DMS53 (cell line): ENCODE results near the gene CHRNB4.

Source experiments
- DNase-seq: peaks from one replicate; lab custom pipeline; 2025; lab: John Stamatoyannopoulos, UW

Gene CHRNB4

DNA sequence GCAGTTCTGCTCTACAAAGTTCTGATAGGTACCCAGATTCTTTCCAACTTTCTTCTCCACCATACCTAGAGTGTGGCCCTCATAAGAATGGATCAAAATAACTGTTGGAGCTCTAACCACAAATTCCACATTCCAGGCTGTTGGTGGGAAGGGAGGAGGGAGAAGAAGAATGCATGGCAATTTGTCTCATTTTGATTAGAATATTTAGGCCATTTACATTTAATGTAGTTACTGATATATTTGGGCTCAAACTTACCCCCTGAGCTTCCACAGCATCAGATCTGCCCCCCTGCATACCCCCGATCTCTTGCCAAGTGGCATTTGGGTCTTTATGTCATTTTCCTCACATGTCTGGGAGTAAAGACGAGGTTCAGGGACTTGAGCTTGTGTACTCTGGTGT is 7.7 kb downstream of the CHRNB4 start:
- no peak for DNase-seq

DNA sequence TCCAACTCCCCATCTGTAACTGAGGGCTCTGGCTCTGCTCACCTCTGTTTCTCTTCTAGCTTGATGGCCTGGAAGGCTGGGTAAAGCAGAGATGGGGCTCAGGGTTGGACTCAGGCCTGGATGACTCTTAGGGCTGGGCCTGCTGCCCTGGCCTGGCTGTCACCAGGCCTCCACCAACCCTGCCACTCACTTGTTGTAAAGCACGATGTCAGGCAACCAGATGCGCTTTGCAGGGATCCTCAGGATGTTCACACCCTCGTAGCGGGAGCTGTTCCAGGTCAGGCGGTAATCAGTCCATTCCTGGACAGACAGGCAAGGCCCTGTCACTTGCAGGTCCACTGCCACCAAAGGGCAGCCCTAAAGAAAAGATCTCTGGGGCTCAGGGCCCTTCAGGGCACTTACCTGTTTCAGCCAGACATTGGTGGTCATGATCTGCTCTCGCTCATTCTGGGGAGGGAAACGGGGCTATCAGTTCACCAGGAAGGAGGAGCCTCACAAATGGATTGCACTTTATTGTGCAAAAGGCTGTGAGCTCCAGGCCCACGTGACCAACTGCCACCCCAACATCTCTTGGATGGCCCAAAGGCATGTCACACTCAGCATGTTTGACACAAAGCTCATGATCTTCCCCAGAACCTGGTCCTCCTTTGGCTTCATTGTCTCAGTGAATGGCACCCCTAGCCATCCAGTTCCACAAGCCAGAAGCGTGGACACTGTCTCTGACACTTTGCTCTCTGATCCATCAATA is 9.9 kb downstream of the CHRNB4 start:
- DNase-seq: no peak

DNA sequence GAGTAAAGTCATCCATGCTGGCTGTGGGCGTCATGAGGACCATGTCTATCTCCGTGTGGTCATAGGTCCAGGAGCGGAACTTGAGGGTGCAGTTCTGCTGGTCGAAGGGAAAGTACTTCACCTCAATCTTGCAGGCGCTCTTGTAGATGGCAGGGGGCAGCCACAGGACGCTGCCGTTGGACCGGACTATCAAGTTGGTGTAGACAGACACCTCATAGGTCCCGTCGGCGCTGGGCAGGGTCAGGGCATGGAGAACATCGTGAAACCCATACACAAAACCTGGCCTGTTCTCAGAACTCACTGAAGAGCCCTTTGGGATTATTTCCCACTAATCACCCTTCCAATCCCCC is 11.3 kb downstream of the CHRNB4 start:
- DNase-seq: no peak

DNA sequence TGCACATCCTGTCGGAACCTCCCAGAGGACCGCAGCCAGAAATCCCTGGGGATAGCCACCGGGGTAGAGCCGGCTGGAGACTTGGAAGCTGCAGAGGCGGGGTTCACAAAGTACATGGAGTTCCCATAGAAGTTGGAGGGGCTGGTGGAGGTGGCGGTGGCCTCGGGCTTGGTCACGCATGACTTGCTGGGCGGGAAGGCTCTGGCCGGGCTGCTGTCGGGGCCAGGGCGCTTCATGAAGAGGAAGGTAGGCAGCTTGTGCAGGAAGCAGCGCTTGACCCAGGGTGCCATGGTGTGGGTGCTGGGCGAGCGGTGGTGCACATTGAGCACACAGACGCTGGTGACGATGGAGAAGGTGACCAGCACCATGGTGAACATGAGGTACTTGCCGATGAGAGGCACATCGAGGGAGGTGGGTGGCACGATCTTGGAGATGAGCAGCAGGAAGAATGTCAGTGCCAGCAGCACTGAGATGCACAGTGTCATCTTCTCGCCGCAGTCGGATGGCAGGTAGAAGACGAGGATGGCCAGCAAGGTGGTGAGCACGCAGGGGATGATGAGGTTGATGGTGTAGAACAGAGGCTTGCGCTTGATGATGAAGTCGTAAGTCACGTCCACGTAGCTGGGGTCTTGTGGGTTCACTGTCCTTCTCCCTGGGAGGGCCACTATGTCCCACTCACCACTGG is 11.8 kb downstream of the CHRNB4 start:
- DNase-seq: no peak

DNA sequence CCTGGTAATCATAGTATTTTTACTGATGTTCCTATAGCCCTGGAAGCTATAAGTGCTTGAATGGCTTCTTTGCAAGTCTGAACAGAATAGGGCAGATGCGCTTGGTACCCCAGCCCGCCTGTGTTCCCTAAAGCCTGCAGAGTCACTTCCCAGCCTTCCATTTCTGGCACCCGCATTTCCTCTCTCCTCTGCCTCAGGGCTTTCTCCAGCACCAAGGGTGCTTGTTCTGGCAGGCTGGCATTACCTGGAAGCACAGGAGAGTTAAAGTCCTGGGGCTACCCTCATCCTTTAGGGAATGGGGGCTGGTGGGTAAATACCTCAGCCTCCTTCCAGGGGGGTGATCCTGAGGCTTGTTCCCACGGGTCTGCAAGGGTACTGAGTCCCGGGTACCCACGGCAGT is 12.8 kb downstream of the CHRNB4 start:
- DNase-seq: no peak

DNA sequence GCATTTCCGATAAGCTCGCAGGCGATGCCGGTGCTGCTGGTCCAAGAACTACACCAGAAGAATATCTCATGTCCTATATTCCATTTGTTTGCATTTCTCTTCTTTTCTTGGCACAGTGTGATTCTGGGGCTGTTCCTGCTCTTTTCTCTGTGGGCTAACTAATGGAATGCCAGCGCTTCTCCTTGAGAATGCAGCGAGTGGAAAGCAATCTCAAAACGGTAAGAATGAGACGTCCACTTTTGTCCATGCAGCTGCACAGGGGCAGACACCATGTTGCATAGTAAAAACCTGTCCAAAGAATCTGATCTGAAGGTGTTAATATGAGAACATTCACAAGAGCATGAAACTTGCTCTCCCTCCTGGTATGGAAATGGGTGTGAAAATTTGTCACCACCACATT is 13.7 kb downstream of the CHRNB4 start:
- DNase-seq: no peak

DNA sequence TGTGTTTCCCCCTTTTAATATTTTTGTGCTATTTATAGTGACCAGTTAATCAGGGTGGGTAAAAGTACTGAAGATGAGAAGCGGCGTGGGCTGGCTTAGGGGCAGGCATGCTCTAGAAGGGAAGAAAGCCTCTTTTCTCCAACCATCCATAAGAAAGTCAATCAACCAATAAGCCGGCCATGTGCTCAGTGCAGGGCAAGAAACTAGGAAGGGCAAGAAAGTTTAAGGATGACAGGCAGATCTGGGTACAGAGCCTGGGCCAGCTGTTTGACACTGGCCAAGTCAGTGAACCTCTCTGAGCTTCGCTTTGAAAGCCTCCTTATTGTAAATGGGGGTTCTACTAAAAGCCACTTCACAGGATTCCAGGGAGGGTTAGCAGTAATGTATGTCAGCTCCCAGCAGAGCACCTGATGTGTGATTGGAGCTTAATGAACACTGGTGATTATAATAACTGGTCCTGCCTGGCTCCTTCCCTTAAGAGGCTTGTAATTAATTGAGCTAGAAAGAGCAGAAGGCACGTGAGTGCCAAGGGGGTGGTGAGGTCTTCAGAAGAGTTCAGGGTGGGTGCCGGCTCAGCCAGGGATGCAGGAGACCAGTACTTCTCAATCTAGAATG is 14.5 kb downstream of the CHRNB4 start:
- no peak for DNase-seq

DNA sequence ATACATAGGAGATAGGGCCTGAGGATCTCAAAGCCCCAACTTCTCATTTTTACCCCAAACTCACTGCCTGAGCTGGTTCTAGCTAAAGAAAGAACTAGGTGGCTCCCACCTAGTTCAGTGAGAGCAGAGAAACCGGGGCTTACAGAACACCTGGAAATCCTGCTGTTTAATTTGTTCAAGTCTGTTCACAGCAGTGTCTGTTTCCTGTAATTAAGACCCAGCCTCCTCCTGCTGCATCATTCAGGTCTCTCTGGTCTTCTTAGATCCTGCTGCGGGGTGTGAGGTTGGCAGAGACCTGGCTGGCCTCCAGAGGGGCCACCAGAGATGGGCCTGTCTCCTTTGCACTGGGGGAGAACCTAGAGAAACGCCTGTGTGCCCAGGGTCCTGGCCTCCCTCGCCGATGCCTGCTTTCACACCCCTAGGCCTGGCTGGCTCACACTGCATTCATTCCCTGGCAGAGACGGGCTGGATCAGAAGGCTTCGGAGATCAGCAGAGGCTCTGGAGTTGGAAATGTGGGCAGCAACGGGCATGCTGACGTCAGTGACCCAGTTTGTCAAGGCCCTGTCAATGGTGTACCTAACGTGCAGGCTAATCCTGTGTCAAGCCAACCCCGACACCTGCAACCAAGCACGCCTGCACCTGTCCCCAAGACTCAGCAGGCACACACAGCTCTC is 15.3 kb downstream of the CHRNB4 start:
- DNase-seq: peak; percentile 96

DNA sequence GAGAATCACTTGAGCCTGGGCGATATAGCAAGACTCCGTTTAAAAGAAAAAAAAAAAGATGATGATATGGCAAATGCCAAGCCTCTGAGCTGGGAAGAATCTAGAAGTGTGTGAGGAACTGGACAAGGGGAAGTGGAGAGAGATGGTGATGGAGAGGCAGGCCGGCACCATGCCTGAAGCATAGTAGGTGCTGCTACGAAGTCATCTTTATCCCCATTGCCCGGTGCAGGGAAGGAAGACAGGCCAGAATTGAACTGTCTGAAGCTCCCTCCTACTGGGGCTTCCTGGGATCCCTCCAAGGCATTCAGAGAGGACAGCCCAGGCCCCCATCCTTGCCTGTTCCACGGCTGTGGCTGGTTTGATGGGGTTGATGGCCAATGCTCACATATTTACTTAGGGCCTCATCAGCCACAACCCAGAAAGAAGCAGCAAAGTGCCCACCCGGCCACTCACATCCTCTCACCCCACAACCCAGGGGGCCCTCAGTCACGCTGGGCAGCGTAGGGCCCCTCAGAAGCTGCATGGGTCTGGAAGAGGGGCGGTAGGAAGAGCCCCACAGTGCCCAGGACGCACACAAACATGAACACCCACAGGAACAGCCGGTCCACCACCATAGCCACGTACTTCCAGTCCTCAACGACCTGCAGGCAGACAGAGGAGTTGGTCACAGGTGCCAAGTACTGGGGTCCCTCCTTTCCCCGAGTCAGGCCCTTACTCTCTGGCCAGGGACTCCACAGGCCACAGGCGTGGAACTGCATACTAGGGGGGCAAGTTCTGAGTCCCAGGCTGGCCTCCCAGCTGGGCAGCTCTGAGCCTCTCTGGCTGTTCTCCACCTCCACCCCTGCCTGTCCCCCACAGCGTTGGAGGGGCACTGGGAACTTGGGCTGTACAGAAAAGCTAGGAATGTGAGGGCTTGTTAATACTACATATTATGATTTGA is 16.1 kb downstream of the CHRNB4 start:
- DNase-seq: peak; percentile 37

DNA sequence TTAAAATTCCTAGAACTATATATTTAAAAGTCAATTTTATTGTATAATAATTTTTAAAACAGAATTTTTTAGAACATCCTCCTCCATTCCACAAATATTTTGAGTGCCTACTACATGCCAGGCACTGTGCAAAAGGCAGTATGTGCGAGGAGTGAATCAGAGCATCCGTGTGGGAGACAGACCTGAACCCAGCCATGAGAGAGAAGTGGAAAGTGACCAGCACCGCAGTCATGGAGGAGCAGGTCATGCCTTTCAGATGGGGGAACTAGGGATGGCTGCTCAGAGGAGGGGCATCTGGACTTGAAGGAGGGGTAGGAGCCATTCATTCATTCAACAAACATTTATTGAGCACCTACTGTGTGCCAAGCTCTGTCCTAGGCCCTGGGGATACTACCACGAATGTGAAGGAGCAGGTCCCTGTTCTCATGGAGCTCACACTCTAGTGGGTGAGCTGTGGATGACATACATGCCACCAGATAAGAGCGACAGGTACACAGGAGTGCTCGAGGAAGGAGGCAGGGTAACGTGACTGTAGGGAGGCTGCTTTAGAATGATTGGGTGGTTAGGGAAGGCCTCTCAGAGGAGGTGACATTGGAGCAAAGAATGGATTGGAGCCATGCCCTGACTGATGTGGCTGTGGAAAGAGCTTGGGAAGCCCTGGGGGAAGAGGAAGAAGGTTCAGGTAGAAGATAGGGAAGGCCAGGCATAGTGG is 17.1 kb downstream of the CHRNB4 start:
- DNase-seq: no peak

DNA sequence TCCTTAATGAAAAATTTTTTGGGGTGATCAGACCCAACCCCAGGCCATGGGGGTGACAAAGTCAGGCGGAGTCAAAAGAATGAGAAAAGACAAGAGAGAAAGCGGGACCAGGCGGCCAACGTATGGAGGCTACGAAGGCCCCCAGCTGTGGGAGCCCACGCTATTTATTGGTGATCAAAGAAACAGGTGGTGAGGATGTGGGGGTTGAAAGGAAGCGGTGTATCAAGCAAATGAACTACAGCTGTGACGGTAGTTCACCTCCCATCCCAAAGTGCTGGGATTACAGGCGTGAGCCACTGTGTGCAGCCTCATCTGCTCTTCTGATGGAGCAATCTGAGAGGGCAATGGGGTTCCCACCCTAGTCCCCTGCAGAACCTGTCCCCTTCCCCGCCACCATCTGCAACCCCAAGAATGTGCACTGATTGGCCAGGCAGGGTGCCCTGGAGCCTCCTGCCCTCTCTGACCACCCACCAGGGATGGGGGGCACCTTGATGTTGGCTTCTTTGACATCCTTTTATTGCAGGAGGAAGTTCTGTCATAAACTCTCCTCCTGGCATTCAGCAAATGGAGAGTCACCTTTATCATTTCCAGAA is 19.1 kb downstream of the CHRNB4 start:
- DNase-seq: no peak

DNA sequence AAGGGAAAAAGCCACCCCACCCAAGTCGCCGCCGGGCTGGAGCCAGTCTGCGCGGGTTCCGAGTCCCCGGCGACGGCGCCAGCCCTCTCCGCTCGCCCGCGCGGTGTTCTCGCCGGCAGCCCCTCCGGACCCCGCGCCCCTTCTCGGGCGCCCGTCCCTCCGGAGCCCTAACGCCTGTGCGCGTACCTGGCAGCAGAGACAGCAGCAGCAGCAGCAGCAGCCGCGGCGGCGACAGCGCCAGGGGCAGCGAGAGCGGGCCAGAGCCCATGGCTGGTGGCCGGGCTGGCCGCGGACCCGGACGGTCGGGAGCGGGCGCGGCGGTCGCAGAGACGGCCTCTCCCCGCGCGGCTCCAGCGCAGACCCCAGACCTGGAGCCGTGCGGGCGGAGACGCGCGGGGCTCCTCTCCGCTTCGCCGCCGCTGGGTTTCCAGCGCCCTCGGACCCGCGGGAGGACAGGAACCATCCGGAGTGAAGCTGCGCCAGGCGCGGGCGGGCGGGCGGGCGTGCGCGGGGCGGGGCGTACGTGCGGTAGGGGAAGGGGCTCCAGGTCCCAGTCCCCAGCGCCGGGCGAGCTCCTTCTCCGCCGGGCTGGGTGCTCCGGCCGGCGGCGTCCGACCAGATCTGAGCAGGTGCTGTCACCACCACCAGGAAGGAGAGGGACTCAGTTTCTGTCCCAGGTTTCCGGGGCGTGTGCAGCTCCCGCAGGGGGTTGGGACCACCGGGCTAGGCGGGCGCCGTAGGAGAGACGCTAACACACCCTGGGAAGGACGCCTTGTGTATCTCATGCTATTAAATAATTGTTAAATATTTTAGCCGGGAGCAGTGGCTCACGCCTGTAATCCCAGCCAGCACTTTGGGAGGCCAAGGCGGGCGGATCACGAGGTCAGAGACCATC is 20.2 kb downstream of the CHRNB4 start, which contains the start of gene CHRNA3:
Gene CHRNA3 (minus strand): TSS at position 470 of the 895 bp plus-strand sequence. CDS start 202 bp downstream, at position 268.
- DNase-seq: peak; percentile 54

DNA sequence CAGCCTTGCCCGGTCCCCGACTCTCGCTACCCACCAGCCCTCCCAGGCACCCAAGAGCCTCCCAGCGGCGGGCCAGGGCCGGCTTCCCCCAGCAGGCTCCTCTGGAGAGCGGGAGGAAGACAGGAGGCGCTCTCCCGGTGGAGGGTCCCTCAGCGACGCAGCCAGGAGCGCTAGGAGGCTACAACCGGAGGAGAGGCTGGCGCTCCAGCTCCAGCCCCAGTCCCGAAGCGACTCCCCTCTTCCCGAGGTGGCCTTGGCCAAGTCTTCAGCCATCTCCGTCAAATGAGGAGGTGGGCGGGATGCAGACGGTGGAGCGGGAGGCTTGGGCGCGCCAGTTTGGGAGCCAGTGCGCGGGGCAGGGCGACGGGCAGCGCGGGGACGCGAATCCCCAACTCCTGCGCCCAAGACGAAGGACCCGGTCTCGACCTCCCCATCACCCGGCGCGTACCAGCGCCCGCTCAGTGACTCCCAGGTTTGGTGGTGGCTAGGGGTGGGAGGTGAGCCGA is 20.9 kb downstream of the CHRNB4 start:
- DNase-seq: peak; percentile 57

DNA sequence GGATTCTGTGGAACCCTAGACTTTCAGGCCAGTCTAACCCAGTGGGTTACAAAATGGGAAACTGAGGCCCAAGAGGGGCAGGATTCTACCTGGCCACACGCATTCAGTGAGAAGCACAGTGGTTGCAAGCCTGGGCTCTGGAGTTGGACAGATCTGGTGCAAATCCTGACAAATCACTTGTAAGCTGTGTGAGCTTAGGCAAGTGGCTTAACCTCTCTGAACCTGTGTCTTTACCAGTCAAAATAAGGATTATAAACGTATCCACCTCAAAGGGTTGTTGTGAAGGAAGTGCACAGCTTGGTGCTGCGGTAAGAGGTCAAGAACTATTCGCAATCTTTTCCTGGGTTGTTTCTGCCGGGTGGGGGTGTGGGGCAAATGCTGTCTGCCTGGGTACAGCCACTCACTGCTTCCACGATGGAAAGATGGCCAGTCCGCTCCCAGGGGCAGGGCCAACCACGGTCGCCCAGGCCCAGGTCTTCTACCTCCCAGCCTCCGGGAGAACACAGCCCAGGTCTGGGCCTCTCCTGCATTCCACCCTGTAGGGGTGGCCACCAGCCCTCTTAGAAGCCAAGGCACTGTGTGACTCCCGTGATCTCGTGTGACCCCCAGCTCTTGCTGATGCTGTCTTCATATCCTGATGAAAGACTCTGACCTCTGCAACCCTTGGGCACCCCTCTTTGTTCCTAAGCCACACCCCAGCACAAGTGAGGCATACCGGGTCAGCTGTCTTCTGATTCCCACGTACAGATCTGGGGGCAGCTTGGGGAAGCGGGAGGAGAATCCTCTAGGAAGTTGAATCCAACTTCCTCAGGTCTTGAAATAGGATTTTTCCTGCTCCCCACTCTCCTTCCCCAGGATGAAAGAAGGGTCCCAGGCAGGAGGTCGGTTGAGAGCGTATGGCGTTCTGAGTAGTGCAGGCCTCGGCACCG is 21.7 kb downstream of the CHRNB4 start:
- peak; percentile 33 for DNase-seq

DNA sequence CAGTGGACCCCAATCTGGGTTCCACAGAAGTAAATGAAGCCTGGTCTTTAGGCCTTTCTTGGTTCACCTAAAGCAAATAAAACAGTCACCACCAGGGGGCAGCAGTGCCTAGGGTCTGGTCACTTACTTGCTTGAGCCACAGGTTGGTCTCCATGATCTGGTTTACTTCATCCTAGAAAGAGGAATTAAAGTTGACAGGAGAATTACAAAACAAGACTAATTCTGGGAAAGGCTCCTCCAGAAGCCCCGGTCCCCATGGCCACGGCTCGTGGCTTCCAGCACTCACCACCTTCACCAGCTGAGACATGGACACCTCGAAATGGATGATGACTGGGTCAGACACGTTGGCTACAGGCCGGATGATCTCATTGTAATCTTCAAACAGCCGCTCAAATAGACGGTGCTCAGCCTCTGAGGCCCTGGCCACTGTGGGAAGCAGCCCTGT is 22.5 kb downstream of the CHRNB4 start:
- peak; percentile 86 for DNase-seq

DNA sequence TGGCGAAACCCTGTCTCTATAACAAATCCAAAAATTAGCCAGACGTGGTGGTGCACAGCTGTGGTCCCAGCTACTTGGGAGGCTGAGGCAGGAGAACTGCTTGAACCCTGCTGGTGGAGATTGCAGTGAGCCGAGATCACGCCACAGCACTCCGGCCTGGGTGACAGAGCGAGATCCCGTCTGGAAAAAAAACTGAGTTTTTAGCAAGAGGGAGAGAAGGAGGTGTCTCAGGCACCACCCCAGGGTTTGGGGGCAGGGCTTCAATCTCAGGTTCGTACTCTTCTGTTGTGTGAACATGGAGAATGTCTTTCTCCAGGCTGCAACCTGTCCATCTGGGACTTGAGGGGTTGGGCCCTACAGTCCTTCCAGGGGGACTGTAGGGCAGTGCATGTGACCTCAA is 22.9 kb downstream of the CHRNB4 start:
- DNase-seq: no peak

DNA sequence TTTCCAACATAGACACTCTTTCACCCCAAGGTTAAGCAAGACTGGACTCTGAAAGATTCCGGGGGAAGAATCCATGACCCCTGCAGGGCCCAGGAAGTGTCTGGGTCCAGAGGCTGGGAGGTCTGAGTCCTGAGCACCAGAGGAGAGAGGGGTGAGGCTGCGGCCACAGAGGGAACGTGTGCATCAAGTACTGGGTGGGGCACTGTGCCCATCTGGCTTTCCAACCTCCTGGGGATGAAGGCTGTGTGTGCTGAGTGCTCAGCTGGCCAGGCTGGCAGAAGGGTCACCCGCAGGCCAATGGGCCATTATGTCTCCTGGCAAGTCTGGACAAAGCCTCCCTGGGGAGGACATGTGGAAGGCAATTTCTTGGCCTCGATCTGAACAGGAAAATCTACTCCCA is 23.5 kb downstream of the CHRNB4 start:
- DNase-seq: no peak

DNA sequence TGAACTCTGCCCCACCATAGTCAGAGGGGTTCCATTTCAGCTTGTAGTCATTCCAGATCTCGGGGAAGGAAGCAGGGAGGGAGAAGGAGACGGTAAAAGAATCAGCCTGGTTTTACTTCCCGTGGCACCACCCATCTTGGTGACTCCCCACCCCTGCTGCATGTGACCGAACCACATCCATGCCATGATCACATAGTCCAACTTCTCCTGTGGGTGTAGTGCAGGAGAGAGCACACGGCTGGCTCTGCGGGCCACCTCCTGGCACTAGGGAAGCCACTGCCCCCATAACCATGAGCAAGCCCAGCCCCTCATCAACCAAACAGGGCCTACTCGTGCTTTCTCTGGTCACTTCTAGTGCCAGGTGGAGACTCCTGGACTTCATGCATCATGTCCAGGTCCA is 23.9 kb downstream of the CHRNB4 start:
- no peak for DNase-seq
